Measurements from ENCODE around the gene RANBP17.

The RANBP17 gene

GRCh38 chr5:171092194-171092593 is 230.4 kb downstream of the RANBP17 start:
- no peak for DNase-seq (ENCODE audit: low read depth)

GRCh38 chr5:171093598-171093997 is 231.8 kb downstream of the RANBP17 start:
- no peak for DNase-seq (ENCODE audit: low read depth)

GRCh38 chr5:171094356-171094755 is 232.5 kb downstream of the RANBP17 start:
- DNase-seq (ENCODE audit: low read depth): no peak

GRCh38 chr5:171102877-171103610 is 241.2 kb downstream of the RANBP17 start:
- DNase-seq (ENCODE audit: low read depth): no peak

- DNase-seq (ENCODE audit: low read depth): no peak
These were observed 245.9 kb downstream of the RANBP17 start for GRCh38 chr5:171107669-171108068.

- no peak for DNase-seq (ENCODE audit: low read depth)
These were observed 253.7 kb downstream of the RANBP17 start for GRCh38 chr5:171115519-171115918.

- no peak for DNase-seq (ENCODE audit: low read depth)
These were observed 254.9 kb downstream of the RANBP17 start for GRCh38 chr5:171116719-171117118.

GRCh38 chr5:171120986-171121622 is 259.3 kb downstream of the RANBP17 start:
- DNase-seq (ENCODE audit: low read depth): no peak

GRCh38 chr5:171121638-171122037 is 259.8 kb downstream of the RANBP17 start:
- no peak for DNase-seq (ENCODE audit: low read depth)

GRCh38 chr5:171122372-171122771 is 260.6 kb downstream of the RANBP17 start:
- no peak for DNase-seq (ENCODE audit: low read depth)

GRCh38 chr5:171123417-171123816 is 261.6 kb downstream of the RANBP17 start:
- no peak for DNase-seq (ENCODE audit: low read depth)

- DNase-seq (ENCODE audit: low read depth): no peak
These were observed 265.5 kb downstream of the RANBP17 start for GRCh38 chr5:171127314-171127713.

- no peak for DNase-seq (ENCODE audit: low read depth)
These were observed 266.3 kb downstream of the RANBP17 start for GRCh38 chr5:171128136-171128535.

- DNase-seq (ENCODE audit: low read depth): no peak
These were observed 267.5 kb downstream of the RANBP17 start for GRCh38 chr5:171129308-171129707.

GRCh38 chr5:171131497-171131896 is 269.7 kb downstream of the RANBP17 start:
- DNase-seq (ENCODE audit: low read depth): no peak

GRCh38 chr5:171137768-171138525 is 276.1 kb downstream of the RANBP17 start:
- no peak for DNase-seq (ENCODE audit: low read depth)

- no peak for DNase-seq (ENCODE audit: low read depth)
These were observed 277.4 kb downstream of the RANBP17 start for GRCh38 chr5:171139227-171139626.

- no peak for DNase-seq (ENCODE audit: low read depth)
These were observed 280.8 kb downstream of the RANBP17 start for GRCh38 chr5:171142617-171143016.

- DNase-seq (ENCODE audit: low read depth): no peak
These were observed 281.4 kb downstream of the RANBP17 start for GRCh38 chr5:171143171-171143570.

GRCh38 chr5:171143926-171144325 is 282.1 kb downstream of the RANBP17 start:
- DNase-seq (ENCODE audit: low read depth): no peak

GRCh38 chr5:171149333-171149732 is 287.5 kb downstream of the RANBP17 start:
- no peak for DNase-seq (ENCODE audit: low read depth)

- no peak for DNase-seq (ENCODE audit: low read depth)
These were observed 288.0 kb downstream of the RANBP17 start for GRCh38 chr5:171149772-171150171.

- no peak for DNase-seq (ENCODE audit: low read depth)
These were observed 290.6 kb downstream of the RANBP17 start for GRCh38 chr5:171152382-171152781.

All from activated T-cell treated with anti-CD3 and anti-CD28 coated beads for 48 hours (primary cell).